ENCODE data around the gene DCDC2B. TPM values are rescaled to one million over a fixed set of nuclear protein-coding genes. Genes with fewer than 3 reads are reported as not detected.

Gene DCDC2B
- total RNA-seq, 1 experiment from 2014 or later = 0.27 TPM

- H4K20me1 ChIP-seq (ENCODE audit: insufficient read depth) = no peaks in the 10 kb centered on the region
- H3K36me3 ChIP-seq (ENCODE audit: control insufficient read depth in 1 of 2, insufficient read depth in 2 of 2, low read length in 2 of 2) = no peaks in the 10 kb centered on the region
- no TSS peak for BruUV-seq (replicated peaks)
- ChIA-PET CTCF (interaction anchor here (0.7 to 1.6 kb wide), 4 partner anchors 8 to 75 kb away, joined by 3 to 4 read pairs (median 3); no protein-coding TSS in a partner anchor), RAD21 (ENCODE audit: low non-redundant PET in 1 of 2, low total read pairs in 2 of 2, uncharacterized antibody in 2 of 2, unreplicated experiment in 2 of 2) (interaction anchor here (0.5 to 1.7 kb wide), 5 partner anchors 19 to 117 kb away, joined by 3 to 4 read pairs (median 4); partner anchors contain the start of genes EIF3I (in 1 of the 2), MARCKSL1 (in 1 of the 2) and TMEM234 (in 1 of the 2)), POLR2A (interaction anchor here (1.1 to 2.1 kb wide), 5 partner anchors 18 to 119 kb away, joined by 3 to 8 read pairs (median 3); partner anchors contain the start of genes HDAC1 and MARCKSL1)
- H2AFZ ChIP-seq (ENCODE audit: low read depth, low read length, poor library complexity, severe bottlenecking) = peak overlapping the region; percentile 3
- ATAC-seq = peak; percentile 52
- peaks cover 20 to 37% of the 10 kb centered on the region in 2 experiments for H3K4me1 ChIP-seq (ENCODE audit: control insufficient read depth in 1 of 2, insufficient read depth in 2 of 2, low read length in 2 of 2)
- peak overlapping the region; percentile 94 for H3K4me2 ChIP-seq (ENCODE audit: low read length)
- no peak for DNase-seq (ENCODE audit: low read depth, low spot score)
- no peaks in the 10 kb centered on the region for H3K27me3 ChIP-seq (ENCODE audit: insufficient read depth, low read length)
- no peaks in the 10 kb centered on the region for H3K79me2 ChIP-seq (ENCODE audit: insufficient read depth, low read length)
- H3K4me3 ChIP-seq (replicated peaks in 1 of 2; ENCODE audit: low read depth in 1 of 2, low read length in 2 of 2) = peak overlapping the region; percentile 62 to 72
- intact Hi-C loops (cut with micrococcal nuclease) = no loop called here
- peak overlapping the region; percentile 60 for H3K9ac ChIP-seq (ENCODE audit: low read length)
- peak overlapping the region; percentile 87 for H3K27ac ChIP-seq (ENCODE audit: low read depth, low read length)
- no peaks in the 10 kb centered on the region for H3K9me3 ChIP-seq (ENCODE audit: control insufficient read depth in 1 of 2, insufficient read depth in 1 of 2, low read depth in 1 of 2, low read length in 2 of 2)
- no peaks in the 10 kb centered on the region for H3K9me2 ChIP-seq (ENCODE audit: insufficient read depth)
- TF ChIP-seq ZBTB33 (IDR thresholded peaks at IDR 0.05; ENCODE audit: extremely low read depth, insufficient replicate concordance, low read length) (no peak), JUND (IDR thresholded peaks at IDR 0.05) (peak; percentile 51), ZNF274 (IDR thresholded peaks at IDR 0.05; ENCODE audit: low read depth, low read length) (no peak), YY1 (IDR thresholded peaks at IDR 0.05; ENCODE audit: extremely low read depth, insufficient replicate concordance, low read depth, low read length) (no peak), POLR2A (IDR thresholded peaks at IDR 0.05; ENCODE audit: borderline replicate concordance, extremely low read depth, insufficient read depth, insufficient read length) (no peak), SP1 (IDR thresholded peaks at IDR 0.05; ENCODE audit: low read depth) (no peak), FOSL1 (IDR thresholded peaks at IDR 0.05; ENCODE audit: low read depth) (no peak; the same call in 1 of the 2 replicates), ZFX (IDR thresholded peaks at IDR 0.05) (0 out of 2 replicates have a peak, but pooled peaks have one; percentile 16), REST (IDR thresholded peaks at IDR 0.05; ENCODE audit: low read depth) (no peak), POLR2AphosphoS5 (IDR thresholded peaks at IDR 0.05; ENCODE audit: low read depth, low read length) (peak; percentile 60), SIN3A (IDR thresholded peaks at IDR 0.05; ENCODE audit: low read depth) (no peak), ATF3 (IDR thresholded peaks at IDR 0.05) (no peak), MAX (IDR thresholded peaks at IDR 0.05) (peak; percentile 93), EZH2phosphoT487 (IDR thresholded peaks at IDR 0.05; ENCODE audit: borderline replicate concordance) (no peak), EGR1 (IDR thresholded peaks at IDR 0.05; ENCODE audit: low read depth) (peak; percentile 61; the same call in 1 of the 2 replicates), CBX3 (IDR thresholded peaks at IDR 0.05; ENCODE audit: low read depth) (peak; percentile 69; the same call in 1 of the 2 replicates), ELF1 (IDR thresholded peaks at IDR 0.05; ENCODE audit: borderline replicate concordance, low read depth) (no peak), TCF7L2 (IDR thresholded peaks at IDR 0.05; ENCODE audit: borderline replicate concordance, extremely low read depth, insufficient read depth, insufficient read length) (peak; percentile 9), EZH2 (IDR thresholded peaks at IDR 0.05) (no peak), CEBPB (IDR thresholded peaks at IDR 0.05; ENCODE audit: low read depth) (no peak)
These were observed 32.3 kb downstream of the DCDC2B start for GRCh38 chr1:32241001-32241763.

Measured in HCT116 (cell line).